Liver (tissue), 3 donors: Measurements from ENCODE around the gene CIBAR2.

ENCODE experiments used
- CTCF ChIP-seq: fragments of 150-350 bp; IDR thresholded peaks from 2 replicates; pipeline ENCODE4 v1.5.1; 2017; ENCODE audit warnings: improper control_type of control experiment, low read depth, low read length; ENCODE audit not compliant: missing input control
- HNF4G ChIP-seq: IDR thresholded peaks from 2 replicates; pipeline ENCODE4 v1.6.1; 2016; ENCODE audit warnings: antibody characterized with exemption
- TAF1 ChIP-seq: conservative IDR thresholded peaks from 2 replicates; pipeline ENCODE4 v1.6.1; 2016; ENCODE audit warnings: antibody characterized with exemption, mild to moderate bottlenecking
- YY1 ChIP-seq: IDR thresholded peaks from 2 replicates; pipeline ENCODE4 v1.6.1; 2016; ENCODE audit warnings: antibody characterized with exemption, mild to moderate bottlenecking
- donor health status: healthy.
- donor health status: healthy.

- TF ChIP-seq CTCF = no peak
- TF ChIP-seq HNF4G = no peak
- no peak for TF ChIP-seq YY1
- TF ChIP-seq TAF1 = no peak
Measured at GRCh38 chr16:85057212-85057889, 54.9 kb downstream of the CIBAR2 start.
